Cortex of kidney (tissue), 1 donor: Measurements from ENCODE around the gene ATP13A1.
"Not testable (repeated sequence)": the region's sequence is repeated elsewhere in the genome, so short reads cannot be mapped to it uniquely, and the experiment has no call there.

Experiments
- DNase-seq: peaks from one replicate; lab custom pipeline; 2025; lab: John Stamatoyannopoulos, UW

The ATP13A1 gene

GRCh38 chr19:19619181-19619848 lies 44.2 kb downstream of the ATP13A1 start:
- DNase-seq, result no peak

GRCh38 chr19:19618219-19619051 lies 45.0 kb downstream of the ATP13A1 start, which contains the start of gene PBX4:
Gene PBX4 (minus strand): TSS chr19:19618687. CDS start chr19:19618629, 58 bp downstream.
- DNase-seq, result no peak

GRCh38 chr19:19615086-19615485 lies 48.4 kb downstream of the ATP13A1 start:
- DNase-seq, result no peak

- DNase-seq, result no peak
Observed at GRCh38 chr19:19613506-19613905, 50.0 kb downstream of the ATP13A1 start.

- DNase-seq, result no peak
Observed at GRCh38 chr19:19610376-19611202, 52.9 kb downstream of the ATP13A1 start.

GRCh38 chr19:19606686-19607085 lies 56.8 kb downstream of the ATP13A1 start:
- not testable (repeated sequence) for DNase-seq

GRCh38 chr19:19606021-19606420 lies 57.5 kb downstream of the ATP13A1 start:
- DNase-seq, result no peak

- no peak for DNase-seq
Observed at GRCh38 chr19:19602713-19603324, 60.7 kb downstream of the ATP13A1 start.

- DNase-seq, result no peak
Observed at GRCh38 chr19:19602136-19602712, 61.3 kb downstream of the ATP13A1 start.

- no peak for DNase-seq
Observed at GRCh38 chr19:19600793-19601330, 62.6 kb downstream of the ATP13A1 start.

- not testable (repeated sequence) for DNase-seq
Observed at GRCh38 chr19:19598728-19599451, 64.6 kb downstream of the ATP13A1 start.

- no peak for DNase-seq
Observed at GRCh38 chr19:19597809-19598306, 65.6 kb downstream of the ATP13A1 start.
